Measurements from ENCODE around the gene PDGFA. TPM values are rescaled to one million over a fixed set of nuclear protein-coding genes. Genes with fewer than 3 reads are reported as not detected.
A peak's percentile ranks its signal among the peaks of the same experiment; 100 is the strongest.

PDGFA gene
- total RNA-seq, 1 experiment from 2014 or later, result 129 TPM

- 0 out of 2 replicates have a peak, but pooled peaks have one; percentile 12 for TF ChIP-seq MAX (CRISPR knock-in tag; IDR thresholded peaks at IDR 0.05)
- TF ChIP-seq TCF7 (CRISPR knock-in tag; IDR thresholded peaks at IDR 0.05; ENCODE audit: low read depth), result 0 out of 2 replicates have a peak, but pooled peaks have one; percentile 37
- TF ChIP-seq EMX1 (CRISPR knock-in tag; IDR thresholded peaks at IDR 0.05), result no peak
- 0 out of 2 replicates have a peak, but pooled peaks have one; percentile 17 for TF ChIP-seq IRF2 (CRISPR knock-in tag; IDR thresholded peaks at IDR 0.05; ENCODE audit: borderline replicate concordance, low read depth)
- no peak for TF ChIP-seq CBFB (CRISPR knock-in tag; IDR thresholded peaks at IDR 0.05; ENCODE audit: low read depth)
- peak; percentile 95 for TF ChIP-seq ZNF423 (CRISPR knock-in tag; IDR thresholded peaks at IDR 0.05)
Observed at GRCh38 chr7:520503-521161, 986 bp upstream of the PDGFA start (continued).

GRCh38 chr7:518630-519483, 789 bp downstream of the PDGFA start:
- H3K4me3 Mint-ChIP-seq, result peak overlapping the region; percentile 89
- CTCF ChIA-PET, result no interaction called here
- H3K4me1 Mint-ChIP-seq, result peaks cover 28% of the 10 kb centered on the region
- POLR2A ChIA-PET, result interaction anchor here (0.7 kb wide), 1 partner anchor 66 kb away, joined by 3 read pairs; no protein-coding TSS in a partner anchor
- peaks cover 35% of the 10 kb centered on the region for H3K27me3 Mint-ChIP-seq (ENCODE audit: low read depth)
- no peak for ATAC-seq
- H3K27ac Mint-ChIP-seq, result no peak overlapping the region
- H3K9me3 Mint-ChIP-seq, result no peaks in the 10 kb centered on the region
- DNase-seq (ENCODE audit: low spot score), result peak; percentile 65
- H3K36me3 Mint-ChIP-seq, result peaks cover 3% of the 10 kb centered on the region; the same call in 1 of the 2 replicates
- peak; percentile 73; the same call in 1 of the 2 replicates for TF ChIP-seq ETV6 (CRISPR knock-in tag; IDR thresholded peaks at IDR 0.05)
- 0 out of 2 replicates have a peak, but pooled peaks have one; percentile 45 for TF ChIP-seq ARID4B (CRISPR knock-in tag; IDR thresholded peaks at IDR 0.05; ENCODE audit: borderline replicate concordance)
- peak; percentile 55; the same call in 1 of the 2 replicates for TF ChIP-seq KAT7 (CRISPR knock-in tag; IDR thresholded peaks at IDR 0.05; ENCODE audit: borderline replicate concordance)
- TF ChIP-seq ZNF532 (CRISPR knock-in tag; IDR thresholded peaks at IDR 0.05; ENCODE audit: borderline replicate concordance), result no peak
- no peak for TF ChIP-seq GRHL2 (CRISPR knock-in tag; IDR thresholded peaks at IDR 0.05; ENCODE audit: insufficient replicate concordance, severe bottlenecking)
- peak; percentile 83 for TF ChIP-seq ZNF263 (CRISPR knock-in tag; IDR thresholded peaks at IDR 0.05; ENCODE audit: low read depth)
- TF ChIP-seq ZNF281 (CRISPR knock-in tag; IDR thresholded peaks at IDR 0.05), result peak; percentile 24; the same call in 1 of the 2 replicates
- no peak for TF ChIP-seq USF2 (CRISPR knock-in tag; IDR thresholded peaks at IDR 0.05)
- TF ChIP-seq ZNF671 (CRISPR knock-in tag; IDR thresholded peaks at IDR 0.05), result no peak
- peak; percentile 63; the same call in 1 of the 2 replicates for TF ChIP-seq FOXP4 (CRISPR knock-in tag; IDR thresholded peaks at IDR 0.05)
- peak; percentile 47; the same call in 1 of the 2 replicates for TF ChIP-seq ZNF423 (CRISPR knock-in tag; IDR thresholded peaks at IDR 0.05)
